NCI-H774 (cell line): ENCODE data around the gene PCP4L1.
A peak's percentile ranks its signal among the peaks of the same experiment; 100 is the strongest.
"Not testable (repeated sequence)": the region's sequence is repeated elsewhere in the genome, so short reads cannot be mapped to it uniquely, and the experiment has no call there.

ENCODE experiments used
- DNase-seq: peaks from one replicate; lab custom pipeline; 2025; lab: John Stamatoyannopoulos, UW

PCP4L1 gene

GRCh38 chr1:161258439-161259344, at the start of gene PCP4L1:
Gene PCP4L1, plus strand, starts transcription at chr1:161258745. Its CDS starts 230 bp downstream, at chr1:161258975.
- DNase-seq: peak; percentile 34

GRCh38 chr1:161209790-161210409, 48.6 kb upstream of the PCP4L1 start:
- peak; percentile 63 for DNase-seq

- no peak for DNase-seq
Observed at GRCh38 chr1:161214369-161214768, 44.2 kb upstream of the PCP4L1 start.

- no peak for DNase-seq
Observed at GRCh38 chr1:161215076-161215475, 43.5 kb upstream of the PCP4L1 start, which contains the start of gene FCER1G. Gene FCER1G, plus strand, starts transcription at chr1:161215295. Its CDS starts 27 bp downstream, at chr1:161215322.

- no peak for DNase-seq
Observed at GRCh38 chr1:161216945-161217712, 41.4 kb upstream of the PCP4L1 start.

- no peak for DNase-seq
Observed at GRCh38 chr1:161217831-161218230, 40.7 kb upstream of the PCP4L1 start.

GRCh38 chr1:161218301-161219077, 40.1 kb upstream of the PCP4L1 start:
- no peak for DNase-seq

- DNase-seq: no peak
Observed at GRCh38 chr1:161219078-161219892, 39.3 kb upstream of the PCP4L1 start.

GRCh38 chr1:161220002-161220401, 38.5 kb upstream of the PCP4L1 start:
- no peak for DNase-seq

GRCh38 chr1:161222175-161223019, 36.1 kb upstream of the PCP4L1 start:
- DNase-seq: no peak

- DNase-seq: no peak
Observed at GRCh38 chr1:161223805-161224694, 34.5 kb upstream of the PCP4L1 start.

GRCh38 chr1:161224695-161225087, 33.9 kb upstream of the PCP4L1 start:
- DNase-seq: not testable (repeated sequence)

GRCh38 chr1:161225178-161225533, 33.4 kb upstream of the PCP4L1 start:
- no peak for DNase-seq

GRCh38 chr1:161225534-161226319, 32.8 kb upstream of the PCP4L1 start, which contains the start of gene TOMM40L:
Gene TOMM40L, plus strand, starts transcription at chr1:161226060. Its CDS starts 430 bp downstream, at chr1:161226490.
- DNase-seq: peak; percentile 97

GRCh38 chr1:161226320-161226711, 32.2 kb upstream of the PCP4L1 start:
- no peak for DNase-seq

- DNase-seq: no peak
Observed at GRCh38 chr1:161226759-161227158, 31.8 kb upstream of the PCP4L1 start.

- DNase-seq: peak; percentile 57
Observed at GRCh38 chr1:161227196-161227871, 31.2 kb upstream of the PCP4L1 start.
